ENCODE measurements around the gene FBXO11. TPM values are rescaled to one million over a fixed set of nuclear protein-coding genes. Genes with fewer than 3 reads are reported as not detected.

FBXO11 gene
- total RNA-seq, 6 experiments from 2014 or later = 15.2 to 28.7 (median 24.0) TPM

DNA sequence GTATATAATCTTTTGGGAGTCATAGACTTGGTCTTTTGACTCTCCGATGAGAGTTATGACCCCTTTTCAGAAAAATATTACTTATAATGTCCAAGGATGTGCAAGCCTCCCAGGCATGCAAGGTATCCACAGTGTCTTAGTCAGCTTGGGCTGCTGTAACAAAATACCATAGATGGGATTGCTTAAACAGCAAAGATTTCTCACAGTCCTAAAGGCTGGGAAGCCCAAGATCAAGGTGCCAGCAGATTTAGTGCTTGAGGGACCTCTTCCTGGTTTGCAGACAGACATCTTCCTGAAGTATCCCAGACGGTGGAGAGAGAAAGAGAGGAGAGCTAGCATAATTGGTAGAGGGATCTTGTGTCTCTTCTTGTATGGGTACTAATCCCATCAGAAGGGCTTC lies 35.6 kb upstream of the FBXO11 start:
- Histone ChIP-seq H3K36me3 (no peaks in the 10 kb centered on the region), H3K9me3 (no peaks in the 10 kb centered on the region), H3K27ac (no peak overlapping the region), H3K4me3 (no peak overlapping the region), H3K4me1 (no peaks in the 10 kb centered on the region), H3K27me3 (no peaks in the 10 kb centered on the region)
- TF ChIP-seq, protein P1, sequence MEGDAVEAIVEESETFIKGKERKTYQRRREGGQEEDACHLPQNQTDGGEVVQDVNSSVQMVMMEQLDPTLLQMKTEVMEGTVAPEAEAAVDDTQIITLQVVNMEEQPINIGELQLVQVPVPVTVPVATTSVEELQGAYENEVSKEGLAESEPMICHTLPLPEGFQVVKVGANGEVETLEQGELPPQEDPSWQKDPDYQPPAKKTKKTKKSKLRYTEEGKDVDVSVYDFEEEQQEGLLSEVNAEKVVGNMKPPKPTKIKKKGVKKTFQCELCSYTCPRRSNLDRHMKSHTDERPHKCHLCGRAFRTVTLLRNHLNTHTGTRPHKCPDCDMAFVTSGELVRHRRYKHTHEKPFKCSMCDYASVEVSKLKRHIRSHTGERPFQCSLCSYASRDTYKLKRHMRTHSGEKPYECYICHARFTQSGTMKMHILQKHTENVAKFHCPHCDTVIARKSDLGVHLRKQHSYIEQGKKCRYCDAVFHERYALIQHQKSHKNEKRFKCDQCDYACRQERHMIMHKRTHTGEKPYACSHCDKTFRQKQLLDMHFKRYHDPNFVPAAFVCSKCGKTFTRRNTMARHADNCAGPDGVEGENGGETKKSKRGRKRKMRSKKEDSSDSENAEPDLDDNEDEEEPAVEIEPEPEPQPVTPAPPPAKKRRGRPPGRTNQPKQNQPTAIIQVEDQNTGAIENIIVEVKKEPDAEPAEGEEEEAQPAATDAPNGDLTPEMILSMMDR (IDR thresholded peaks at IDR 0.05) = no peak
- no peak for TF ChIP-seq POLR2A (IDR thresholded peaks at IDR 0.05)
- 58% methylated on average over 2 of the region's 2 CpGs for WGBS (ENCODE audit: insufficient coverage, low coverage, low lambda C conversion rate, missing lambda C conversion rate)
- ATAC-seq (no peak), DNase-seq (no peak)
- intact Hi-C loops (cut with DNase I) = no loop called here

DNA sequence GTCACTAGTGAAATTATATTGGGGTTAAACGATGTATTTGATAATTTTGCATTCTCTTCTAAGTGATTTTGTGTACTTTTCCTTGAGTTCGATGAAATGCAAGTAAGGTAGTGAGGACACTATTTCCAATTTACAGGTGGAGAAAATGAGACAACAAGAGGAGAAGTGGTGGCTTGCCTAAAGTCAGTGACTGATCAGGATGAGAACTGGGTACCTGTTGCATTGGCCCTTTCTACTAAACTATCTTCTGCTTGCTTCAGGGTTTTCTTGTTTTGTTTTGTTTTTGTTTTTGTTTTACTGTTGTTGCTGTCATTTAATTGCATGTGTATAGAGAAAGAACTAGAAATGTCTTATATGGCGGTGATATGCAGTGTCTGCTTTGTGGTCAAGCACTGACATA lies 31.4 kb upstream of the FBXO11 start:
- Histone ChIP-seq H3K36me3 (no peaks in the 10 kb centered on the region), H3K4me1 (no peaks in the 10 kb centered on the region), H3K27ac (no peak overlapping the region), H3K27me3 (no peaks in the 10 kb centered on the region), H3K4me3 (no peak overlapping the region), H3K9me3 (no peaks in the 10 kb centered on the region)
- WGBS (ENCODE audit: insufficient coverage, low coverage, low lambda C conversion rate, missing lambda C conversion rate) = 83% methylated on average over 3 of the region's 3 CpGs
- DNase-seq (no peak), ATAC-seq (no peak)
- intact Hi-C loops (cut with DNase I) = no loop called here
- TF ChIP-seq, protein P1 (IDR thresholded peaks at IDR 0.05) = no peak
- TF ChIP-seq POLR2A (IDR thresholded peaks at IDR 0.05) = no peak

DNA sequence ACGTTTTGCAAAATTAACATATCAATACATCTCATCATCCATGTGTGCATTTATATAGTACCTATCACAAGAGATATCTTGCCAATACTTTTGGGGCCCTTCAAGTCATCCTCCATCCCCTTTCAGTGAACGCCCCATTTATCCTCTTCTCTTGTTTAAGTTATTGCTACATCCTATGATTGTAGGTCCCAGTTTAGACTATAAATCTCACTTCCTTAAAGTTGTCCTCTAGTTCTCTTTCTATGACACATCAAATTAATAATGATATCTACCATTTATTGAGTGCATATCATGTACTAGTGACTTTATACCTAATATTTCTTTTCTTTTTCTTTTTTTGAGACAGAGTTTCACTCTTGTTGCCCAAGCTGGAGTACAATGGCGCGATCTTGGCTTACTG lies 28.8 kb upstream of the FBXO11 start:
- Histone ChIP-seq H3K4me3 (no peak overlapping the region), H3K27ac (no peak overlapping the region), H3K4me1 (no peaks in the 10 kb centered on the region), H3K27me3 (no peaks in the 10 kb centered on the region), H3K9me3 (no peaks in the 10 kb centered on the region), H3K36me3 (no peaks in the 10 kb centered on the region)
- DNase-seq = no peak
- TF ChIP-seq POLR2A (IDR thresholded peaks at IDR 0.05) = no peak
- TF ChIP-seq, protein P1 (IDR thresholded peaks at IDR 0.05) = no peak
- 61% methylated on average over 2 of the region's 4 CpGs for WGBS (ENCODE audit: insufficient coverage, low coverage, low lambda C conversion rate, missing lambda C conversion rate)
- no peak for ATAC-seq
- intact Hi-C loops (cut with DNase I) = no loop called here

DNA sequence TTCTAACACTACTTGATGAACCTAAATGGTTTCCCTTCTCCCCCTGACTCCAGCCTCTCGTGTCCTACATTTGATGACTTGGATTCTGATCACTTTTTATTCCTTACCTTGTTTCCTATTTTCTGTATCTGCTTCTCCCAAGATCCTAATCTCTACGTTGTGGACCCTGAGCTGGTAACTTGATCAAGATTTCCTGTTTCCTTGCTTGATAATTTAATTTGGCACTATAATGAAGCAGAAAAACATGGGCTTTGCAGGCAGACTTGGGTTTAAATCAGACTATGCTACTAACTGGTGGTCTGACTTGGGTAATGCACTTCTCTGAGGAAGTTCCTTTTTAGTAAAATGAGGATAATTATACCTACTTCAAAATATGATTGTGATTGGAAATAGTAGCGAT lies 11.7 kb upstream of the FBXO11 start:
- no peak overlapping the region for H3K27ac ChIP-seq
- 71% methylated on average over 3 of the region's 3 CpGs for WGBS (ENCODE audit: insufficient coverage, low coverage, low lambda C conversion rate, missing lambda C conversion rate)
- H3K9me3 ChIP-seq = no peaks in the 10 kb centered on the region
- TF ChIP-seq, protein P1 (IDR thresholded peaks at IDR 0.05) = no peak
- TF ChIP-seq POLR2A (IDR thresholded peaks at IDR 0.05) = no peak
- no peaks in the 10 kb centered on the region for H3K4me1 ChIP-seq
- H3K36me3 ChIP-seq = no peaks in the 10 kb centered on the region
- H3K4me3 ChIP-seq = no peak overlapping the region
- intact Hi-C loops (cut with DNase I) = loop anchor here in 1 of 2 donors (10.0 kb wide), 1 partner anchor 507 kb away; no protein-coding TSS in a partner anchor
- ATAC-seq (no peak), DNase-seq (no peak)
- no peaks in the 10 kb centered on the region for H3K27me3 ChIP-seq
